Superior temporal gyrus (tissue), 1 donor: ENCODE results near the gene SMIM5.

Source experiments
- DNase-seq: peaks from one replicate; pipeline ENCODE4 v3.0.0-alpha.2; 2016; ENCODE audit errors: extremely low spot score

Gene SMIM5

DNA sequence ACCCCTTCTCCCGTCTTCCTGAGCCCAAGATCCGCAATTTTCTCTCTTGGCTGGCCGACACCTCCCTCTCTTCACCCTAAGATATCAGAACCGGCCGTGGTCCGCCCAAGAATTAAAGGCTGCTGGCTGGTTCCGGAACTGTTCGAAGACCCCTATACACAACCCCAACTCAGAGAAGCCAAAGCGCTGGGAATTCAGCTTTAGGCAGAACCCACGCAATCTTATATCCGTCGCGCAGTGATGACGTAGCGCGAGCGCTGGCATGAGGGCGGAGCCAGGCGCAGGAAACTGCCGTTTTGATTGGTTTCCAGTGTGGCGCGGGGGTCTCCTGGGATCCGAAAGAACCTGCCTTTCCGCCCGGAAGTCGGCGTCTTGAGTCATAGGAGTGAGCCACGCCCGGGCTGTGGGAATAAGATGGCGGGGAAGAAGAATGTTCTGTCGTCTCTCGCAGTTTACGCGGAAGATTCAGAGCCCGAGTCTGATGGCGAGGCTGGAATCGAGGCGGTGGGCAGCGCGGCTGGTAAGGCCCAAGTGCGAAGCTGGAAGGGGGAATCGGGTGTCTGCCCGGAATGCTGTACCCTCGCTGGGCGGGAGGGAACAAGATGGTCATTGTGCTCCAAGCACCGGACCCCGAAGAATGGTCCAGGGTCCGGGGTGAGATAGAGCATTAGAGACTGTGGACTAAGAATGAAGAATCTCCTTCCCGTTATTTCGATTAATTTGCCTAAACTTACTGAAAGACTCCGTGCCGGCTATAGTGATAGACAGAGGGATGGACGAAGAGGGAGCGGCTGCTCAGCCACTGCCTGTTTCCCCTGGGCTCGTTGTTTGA is 33.9 kb downstream of the SMIM5 start, which contains the start of the genes RECQL5 and SAP30BP:
Gene RECQL5 (minus strand): TSS at position 196 of the 832 bp plus-strand sequence. CDS start 597 bp downstream, outside the sequence.
Gene SAP30BP (plus strand): TSS at position 380 of the 832 bp plus-strand sequence. CDS start 35 bp downstream, at position 415.
- DNase-seq: peak; percentile 100

DNA sequence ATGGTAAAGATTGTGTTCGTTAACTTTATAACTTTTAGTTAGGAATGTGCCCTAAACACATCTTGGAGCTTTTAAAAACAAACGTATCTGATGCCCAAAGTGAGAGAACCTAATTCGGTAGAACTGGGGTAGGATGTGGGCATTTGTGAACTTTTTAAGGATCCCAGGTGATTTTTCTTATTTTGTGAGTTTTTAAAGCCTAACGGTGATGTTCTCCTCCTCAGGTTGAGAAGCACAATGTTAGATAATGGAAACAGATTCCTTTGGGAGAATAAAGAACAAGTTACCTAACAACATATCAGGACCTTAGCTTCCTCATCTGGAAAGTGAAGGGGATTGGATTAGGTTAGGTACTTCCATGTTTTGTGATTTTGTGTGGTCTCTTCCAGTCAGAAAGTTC is 34.6 kb downstream of the SMIM5 start:
- no peak for DNase-seq

DNA sequence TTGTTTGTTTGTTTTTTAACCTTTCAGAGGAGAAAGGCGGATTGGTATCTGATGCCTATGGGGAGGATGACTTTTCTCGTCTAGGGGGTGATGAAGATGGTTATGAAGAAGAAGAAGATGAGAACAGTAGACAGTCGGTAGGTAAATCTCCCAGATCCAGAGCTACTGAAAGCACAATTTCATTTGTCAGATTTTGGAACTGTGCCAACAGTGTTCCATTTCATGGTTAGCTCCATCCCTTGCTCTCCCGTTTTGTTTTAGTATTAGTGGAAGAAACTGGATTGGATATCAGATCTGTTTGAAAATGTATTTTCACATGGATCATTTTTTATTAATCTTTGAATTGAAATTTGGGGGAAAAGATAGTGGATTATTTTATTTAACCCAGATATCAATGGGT is 35.3 kb downstream of the SMIM5 start:
- DNase-seq: no peak

GRCh38 chr17:75670868-75671267 is 37.6 kb downstream of the SMIM5 start:
- DNase-seq: no peak

DNA sequence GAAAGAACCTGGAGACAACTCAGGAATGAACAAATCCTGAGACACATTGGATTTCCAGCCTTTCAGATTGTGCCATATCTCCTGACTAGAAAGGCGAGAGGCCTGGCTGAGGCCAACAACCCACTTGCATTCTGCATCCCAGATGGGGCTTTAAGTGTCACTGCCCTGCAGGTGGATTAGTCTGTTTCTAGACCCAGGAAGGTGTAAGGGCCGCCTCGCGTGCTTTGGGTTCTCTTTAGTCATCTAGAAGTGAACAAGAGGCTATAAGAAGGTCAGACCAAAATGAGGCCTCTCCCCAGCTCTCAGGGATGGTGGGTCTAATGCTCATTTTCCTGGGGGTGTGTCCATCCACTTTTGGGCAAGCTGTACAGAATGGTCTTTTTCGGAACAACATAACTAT is 38.8 kb downstream of the SMIM5 start:
- no peak for DNase-seq

DNA sequence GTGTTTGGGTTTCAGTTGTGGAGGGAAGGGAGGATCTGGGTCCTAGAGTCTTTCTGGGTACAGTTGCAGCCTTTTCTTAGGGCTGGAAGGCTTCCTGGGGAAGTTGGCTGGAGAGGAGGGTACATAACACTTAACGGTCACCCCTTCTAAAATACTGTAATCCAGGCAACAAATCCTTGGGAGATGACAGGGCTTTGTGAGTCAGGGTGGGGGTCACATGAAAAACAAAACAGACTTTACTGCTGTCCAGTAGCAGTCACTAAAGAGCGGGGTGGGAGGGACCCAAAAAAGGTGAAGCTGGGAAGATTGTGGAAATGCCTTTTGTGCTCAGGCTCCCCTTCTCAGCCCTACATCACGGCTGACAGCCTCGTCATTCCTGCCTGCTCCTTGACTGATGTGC is 40.3 kb downstream of the SMIM5 start:
- no peak for DNase-seq

GRCh38 chr17:75676461-75676860 is 43.2 kb downstream of the SMIM5 start:
- DNase-seq: no peak

GRCh38 chr17:75679706-75680211 is 46.5 kb downstream of the SMIM5 start:
- peak; percentile 74 for DNase-seq

- no peak for DNase-seq
These were observed 47.2 kb downstream of the SMIM5 start for GRCh38 chr17:75680431-75680830.

DNA sequence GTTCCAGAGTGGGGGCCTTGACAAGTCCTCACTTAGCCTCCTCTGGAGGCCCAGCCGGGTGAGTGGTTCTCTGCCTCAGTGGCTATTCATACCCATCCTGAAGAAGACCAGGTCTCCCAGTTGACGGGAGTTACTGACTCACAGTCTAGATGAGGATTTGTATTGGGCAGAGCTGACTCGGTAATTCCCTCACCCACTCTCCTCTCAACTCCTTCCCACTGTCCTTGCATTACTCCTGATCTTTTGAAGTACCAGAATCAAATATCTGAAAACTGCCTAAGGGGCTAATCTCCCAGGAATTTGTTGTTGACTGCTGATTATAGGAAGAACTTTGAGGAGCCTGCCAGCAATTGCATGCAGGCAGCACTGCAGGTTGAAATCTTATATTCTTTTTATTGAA is 48.1 kb downstream of the SMIM5 start:
- no peak for DNase-seq

DNA sequence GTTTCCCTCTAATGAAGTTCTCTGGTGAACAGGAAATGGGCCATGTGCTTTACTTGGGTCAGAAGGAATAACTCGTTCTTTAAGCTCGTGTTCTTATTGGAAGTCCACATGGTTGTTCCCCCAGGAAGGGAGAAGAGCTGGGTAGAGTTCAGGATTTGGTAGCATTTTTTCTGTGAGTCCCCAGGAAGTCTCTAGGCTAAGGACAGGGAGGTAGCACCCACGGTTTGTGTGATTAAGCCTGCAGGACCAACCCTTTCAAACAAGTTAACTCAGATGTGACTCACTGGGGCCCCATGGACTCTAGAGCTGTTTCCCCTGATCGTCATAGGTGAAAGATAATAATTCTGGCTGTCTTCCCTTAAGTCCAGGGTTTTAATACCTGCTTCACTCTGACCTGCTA is 50.3 kb downstream of the SMIM5 start:
- DNase-seq: no peak

- no peak for DNase-seq
These were observed 51.0 kb downstream of the SMIM5 start for GRCh38 chr17:75684249-75684648.

- peak; percentile 37 for DNase-seq
These were observed 51.7 kb downstream of the SMIM5 start for GRCh38 chr17:75684924-75685323.

GRCh38 chr17:75685499-75685898 is 52.3 kb downstream of the SMIM5 start:
- DNase-seq: no peak

DNA sequence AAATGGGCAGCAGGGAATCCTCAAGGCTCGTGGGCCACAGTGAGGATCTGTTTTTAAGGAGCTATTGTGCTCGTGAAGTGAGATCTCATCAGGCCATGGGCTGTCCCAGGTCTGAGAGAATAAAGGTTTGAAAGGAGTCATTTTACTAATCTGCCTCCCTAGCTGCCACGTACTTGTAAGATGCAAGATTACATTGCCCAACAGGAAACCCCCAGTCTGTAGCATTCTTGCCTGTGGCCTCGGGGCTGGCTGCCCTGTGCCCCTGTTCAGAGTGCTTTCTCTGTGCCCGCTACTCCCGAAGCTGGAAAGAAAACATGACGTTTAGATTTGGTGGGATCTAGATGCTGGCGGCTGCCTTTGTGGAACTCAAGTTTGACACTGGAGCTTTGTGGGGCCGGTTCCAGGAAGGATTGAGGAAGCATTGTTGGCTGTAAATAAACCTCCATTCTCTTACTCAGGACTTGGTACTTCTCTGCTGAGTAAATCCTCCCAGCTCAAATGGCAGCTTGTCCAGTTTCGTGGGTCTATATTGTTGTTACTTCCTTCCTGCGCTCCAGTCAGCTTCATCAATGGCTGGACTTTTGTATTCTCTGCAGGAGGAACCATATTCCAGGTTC is 55.1 kb downstream of the SMIM5 start:
- DNase-seq: peak; percentile 34

DNA sequence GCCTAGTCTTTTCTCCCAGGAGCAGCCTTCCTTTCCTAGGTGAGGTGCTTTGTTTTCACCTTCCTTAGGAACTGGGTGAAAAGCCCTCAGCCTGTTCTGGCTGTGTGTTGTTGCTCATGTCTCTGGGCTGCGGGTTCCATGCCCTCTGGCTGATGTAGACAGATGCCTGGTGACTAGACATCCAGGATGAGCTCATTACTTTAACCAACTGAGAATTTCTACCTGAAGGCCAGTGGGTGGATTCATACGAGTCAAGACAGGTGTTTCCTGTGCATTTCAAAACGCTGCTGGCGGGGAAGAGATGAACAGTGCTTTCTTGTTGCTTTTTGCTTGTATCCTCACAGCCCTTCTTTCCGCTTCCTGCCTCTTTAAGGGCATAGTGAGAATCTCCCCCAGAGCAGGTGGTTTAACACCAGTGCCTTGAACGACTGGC is 56.2 kb downstream of the SMIM5 start:
- no peak for DNase-seq
